ENCODE measurements around the gene GLMP.
"Not testable (repeated sequence)": the region's sequence is repeated elsewhere in the genome, so short reads cannot be mapped to it uniquely, and the experiment has no call there.

GLMP gene

GRCh38 chr1:156295391-156295947 is at the start of gene GLMP:
Gene GLMP, minus strand, starts transcription at chr1:156295679. Its CDS starts 34 bp downstream, at chr1:156295645.
- peak; percentile 71 for DNase-seq (ENCODE audit: low spot score)

DNA sequence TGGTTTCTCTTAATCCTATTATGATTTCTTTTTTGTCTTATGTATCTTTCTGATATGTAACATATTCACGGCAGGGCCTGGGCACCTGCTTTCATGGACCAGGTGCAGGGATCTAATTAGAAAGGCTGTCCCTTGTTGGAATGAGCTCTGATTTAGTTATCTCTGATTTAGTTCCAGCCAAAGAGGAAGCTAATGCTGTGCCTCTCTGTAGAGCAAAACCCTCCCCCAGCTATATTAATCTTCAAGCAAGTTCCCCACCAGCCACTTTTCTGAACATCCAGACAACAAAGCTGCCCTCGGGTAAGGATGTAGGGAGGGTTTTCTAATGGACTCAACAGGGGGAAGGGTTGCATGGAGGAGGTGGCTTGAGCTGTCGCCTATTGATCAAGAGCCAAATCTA is 48.9 kb upstream of the GLMP start:
- no peak for DNase-seq (ENCODE audit: low spot score)

GRCh38 chr1:156342166-156342955 is 46.9 kb upstream of the GLMP start:
- no peak for DNase-seq (ENCODE audit: low spot score)

DNA sequence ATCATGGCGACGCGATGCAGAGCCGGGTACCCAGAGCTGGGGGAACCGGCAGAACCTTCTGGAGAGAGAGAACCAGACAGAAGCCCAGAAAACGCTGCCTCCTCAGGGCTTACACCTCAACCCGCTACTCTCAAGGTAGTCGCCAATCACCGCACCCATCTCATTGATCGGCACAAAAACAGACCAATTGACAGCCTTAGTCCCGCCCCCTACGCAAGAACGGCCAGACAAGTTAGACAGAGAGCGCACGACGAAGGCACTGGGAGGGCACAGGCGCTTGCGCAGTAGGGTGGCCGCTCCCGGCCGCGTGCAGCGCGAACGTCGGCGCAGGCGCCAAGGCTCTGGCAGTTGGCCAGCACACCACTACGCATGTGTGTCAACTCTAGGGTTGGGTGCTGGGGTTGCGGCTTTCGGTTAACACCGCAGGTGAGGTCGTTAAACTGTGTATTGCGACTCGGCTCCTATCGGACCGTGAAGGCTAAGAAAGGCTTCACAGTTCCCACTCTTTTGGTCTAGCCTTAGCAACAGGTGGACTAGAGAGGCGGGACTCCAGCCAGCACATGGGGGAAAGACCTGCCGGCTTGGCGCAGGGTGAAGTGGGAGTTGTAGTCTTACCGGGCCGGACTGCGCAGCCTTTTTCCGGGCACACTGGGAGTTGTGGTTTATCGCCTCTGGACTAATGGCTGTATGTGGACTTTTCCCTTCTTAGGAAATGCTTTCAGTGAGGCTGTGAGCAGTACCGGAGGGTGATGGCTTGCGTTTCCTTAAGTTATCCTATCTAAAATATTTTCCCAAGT is 42.9 kb upstream of the GLMP start, which contains the start of the genes CCT3 and TSACC:
TSS of gene CCT3 (minus strand) at position 113 of the 797 bp plus-strand sequence. CDS start at position 5, 108 bp downstream.
TSS of gene TSACC (plus strand) at position 347 of the 797 bp plus-strand sequence. CDS start 1,232 bp downstream, outside the sequence.
- peak; percentile 97 for DNase-seq (ENCODE audit: low spot score)

- no peak for DNase-seq (ENCODE audit: low spot score)
These were observed 42.4 kb upstream of the GLMP start for GRCh38 chr1:156337888-156338179.

- DNase-seq (ENCODE audit: low spot score): no peak
These were observed 41.8 kb upstream of the GLMP start for GRCh38 chr1:156337052-156337887.

DNA sequence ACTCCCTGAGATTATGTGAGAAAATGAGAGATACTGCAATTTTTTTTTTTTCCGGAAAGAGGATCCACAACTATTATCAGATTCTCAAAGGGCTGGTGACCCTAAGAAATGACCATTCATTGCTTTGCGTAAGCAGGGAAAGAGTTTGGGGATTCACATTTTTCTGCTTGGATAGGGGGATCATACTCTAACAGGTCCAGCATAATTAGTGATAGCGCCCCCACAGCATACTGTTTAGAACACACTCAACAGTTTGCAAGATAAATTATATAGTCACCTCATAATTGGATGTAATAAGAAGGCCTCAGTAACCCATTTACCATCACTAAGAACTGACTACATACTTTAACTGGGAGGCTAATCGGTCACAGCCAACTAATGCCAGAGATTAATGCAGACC is 40.8 kb upstream of the GLMP start:
- no peak for DNase-seq (ENCODE audit: low spot score)

DNA sequence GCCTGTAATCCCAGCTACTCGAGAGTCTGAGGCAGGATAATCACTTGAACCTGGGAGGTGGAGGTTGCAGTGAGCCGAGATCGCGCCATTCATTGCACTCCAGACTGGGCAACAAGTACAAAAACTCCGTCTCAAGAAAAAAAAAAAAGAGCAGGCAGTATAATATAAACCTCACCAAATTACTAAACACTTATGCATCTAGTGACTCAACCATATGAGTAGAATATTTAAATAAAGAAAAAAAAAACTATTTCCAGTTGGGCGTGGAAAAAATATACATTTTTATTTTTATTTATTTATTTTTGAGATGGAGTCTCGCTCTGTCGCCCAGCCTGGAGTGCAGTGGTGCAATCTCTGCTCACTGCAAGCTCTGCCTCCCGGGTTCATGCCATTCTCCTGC is 27.7 kb upstream of the GLMP start:
- DNase-seq (ENCODE audit: low spot score): not testable (repeated sequence)

GRCh38 chr1:156320560-156320959 is 25.1 kb upstream of the GLMP start:
- no peak for DNase-seq (ENCODE audit: low spot score)

DNA sequence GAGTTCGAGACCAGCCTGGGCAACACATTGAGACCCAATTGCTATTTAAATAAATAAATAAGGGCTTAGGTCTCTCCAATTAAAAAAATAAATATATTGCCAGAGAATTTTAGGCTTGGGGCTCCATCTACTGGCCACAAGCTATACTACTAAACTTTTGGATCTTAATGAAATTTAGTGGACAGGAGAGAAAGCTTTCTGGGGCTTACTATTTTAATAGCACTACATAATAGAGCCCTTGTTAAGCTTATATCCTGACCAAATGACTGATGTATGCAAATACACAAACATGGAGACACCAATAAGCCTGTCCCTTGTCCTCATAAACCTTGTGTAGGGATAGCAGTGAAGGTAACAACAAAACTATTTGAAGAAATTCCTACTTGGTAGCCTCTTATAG is 24.2 kb upstream of the GLMP start:
- DNase-seq (ENCODE audit: low spot score): no peak

DNA sequence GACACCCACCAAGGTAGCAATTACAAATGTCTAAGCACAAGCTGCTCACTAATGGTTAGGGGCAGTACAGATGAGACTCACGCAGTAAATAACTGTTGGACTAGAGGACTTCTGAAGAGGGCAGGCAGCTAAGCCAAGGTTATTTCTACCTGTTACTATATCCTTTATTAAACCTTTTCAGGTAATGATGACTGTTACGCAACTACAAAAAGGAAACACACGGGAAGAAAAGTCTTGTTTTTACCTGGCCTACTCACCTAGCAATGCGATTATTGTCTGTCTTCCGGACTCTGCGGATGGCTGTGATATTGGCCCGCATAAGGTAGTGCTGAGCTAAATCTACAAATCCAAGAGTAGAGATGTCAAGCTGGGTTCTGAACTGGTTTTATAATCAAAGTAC is 21.4 kb upstream of the GLMP start:
- no peak for DNase-seq (ENCODE audit: low spot score)

DNA sequence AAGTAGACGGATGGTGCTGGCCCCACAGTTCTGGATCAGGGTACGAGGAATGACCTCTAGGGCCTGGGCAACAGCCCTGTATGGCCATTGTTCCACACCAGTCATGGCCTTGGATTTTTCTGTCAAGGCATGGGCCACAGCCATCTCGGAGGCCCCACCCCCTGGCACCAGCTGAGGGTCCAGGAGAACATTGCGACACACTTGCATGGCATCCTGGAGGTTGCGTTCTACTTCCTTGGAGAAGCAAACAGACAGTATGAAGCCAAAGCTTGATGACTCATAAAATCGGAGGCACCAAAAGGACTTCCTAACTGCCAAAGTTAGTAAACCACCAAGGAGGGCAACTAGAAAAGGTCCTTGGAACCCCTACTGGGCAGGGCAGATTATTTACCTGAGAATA is 15.5 kb upstream of the GLMP start:
- no peak for DNase-seq (ENCODE audit: low spot score)

GRCh38 chr1:156308078-156308477 is 12.6 kb upstream of the GLMP start:
- DNase-seq (ENCODE audit: low spot score): no peak

DNA sequence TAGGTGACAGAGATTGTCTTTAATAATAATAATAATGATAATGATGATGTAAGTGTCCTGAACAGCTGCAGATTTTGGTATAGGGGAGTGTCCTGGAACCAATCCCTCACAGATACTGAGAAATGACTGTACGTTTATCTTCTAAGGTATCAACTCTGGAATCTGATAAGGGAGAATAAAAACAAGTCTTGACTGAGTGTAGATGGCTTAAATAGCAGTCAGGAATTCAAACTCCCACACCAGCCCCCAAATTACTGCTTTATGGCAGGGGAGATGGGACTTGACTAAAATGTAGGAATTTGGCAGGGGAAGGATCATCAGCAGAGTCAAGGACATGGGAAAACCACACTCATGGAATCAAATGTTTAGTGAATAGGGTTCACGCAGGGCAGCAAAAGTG is 9.7 kb upstream of the GLMP start:
- DNase-seq (ENCODE audit: low spot score): no peak

- DNase-seq (ENCODE audit: low spot score): no peak
These were observed 7.8 kb upstream of the GLMP start for GRCh38 chr1:156303241-156303640.

GRCh38 chr1:156298852-156299357 is 3.4 kb upstream of the GLMP start, which contains the start of gene VHLL:
Gene VHLL, minus strand, starts transcription at chr1:156299307. Its CDS starts 118 bp downstream, at chr1:156299189.
- no peak for DNase-seq (ENCODE audit: low spot score)

DNA sequence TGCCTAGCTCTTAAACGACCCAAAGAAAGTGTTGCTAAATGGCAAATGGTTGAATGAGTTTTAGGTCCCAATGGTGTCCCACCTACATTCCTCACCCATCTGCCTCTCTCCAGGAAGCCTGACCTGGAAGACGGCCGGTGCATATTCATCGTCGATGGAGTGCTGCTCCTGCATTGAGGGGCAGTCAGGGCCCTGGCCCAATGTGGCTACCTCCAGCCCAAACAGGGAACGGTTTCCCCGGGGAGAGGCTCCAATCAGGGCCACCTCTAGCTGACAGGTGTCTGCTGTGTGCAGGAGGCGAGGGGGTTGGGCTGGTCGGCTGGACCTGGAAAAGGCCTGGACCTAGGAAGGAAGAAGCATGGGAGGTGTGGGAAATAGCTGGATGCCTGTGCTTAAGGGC is 1.6 kb downstream of the GLMP start:
- DNase-seq (ENCODE audit: low spot score): no peak

DNA sequence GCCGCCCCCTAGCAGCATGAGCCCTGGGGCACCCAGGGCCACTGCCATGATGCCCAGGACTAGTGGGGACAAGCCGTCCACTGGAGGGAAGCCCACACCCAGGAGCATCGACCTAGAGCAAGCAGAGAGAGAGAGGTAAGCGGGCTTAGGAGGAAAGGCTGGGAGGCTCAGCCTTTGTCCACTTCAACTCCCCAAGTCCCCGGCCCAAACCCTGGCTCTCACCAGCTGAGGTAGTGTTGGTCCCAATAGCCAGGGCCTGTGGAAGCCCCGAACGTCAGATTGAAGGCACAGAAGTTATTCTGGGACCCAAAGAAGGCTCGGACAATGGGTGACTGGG is 2.4 kb downstream of the GLMP start:
- no peak for DNase-seq (ENCODE audit: low spot score)

DNA sequence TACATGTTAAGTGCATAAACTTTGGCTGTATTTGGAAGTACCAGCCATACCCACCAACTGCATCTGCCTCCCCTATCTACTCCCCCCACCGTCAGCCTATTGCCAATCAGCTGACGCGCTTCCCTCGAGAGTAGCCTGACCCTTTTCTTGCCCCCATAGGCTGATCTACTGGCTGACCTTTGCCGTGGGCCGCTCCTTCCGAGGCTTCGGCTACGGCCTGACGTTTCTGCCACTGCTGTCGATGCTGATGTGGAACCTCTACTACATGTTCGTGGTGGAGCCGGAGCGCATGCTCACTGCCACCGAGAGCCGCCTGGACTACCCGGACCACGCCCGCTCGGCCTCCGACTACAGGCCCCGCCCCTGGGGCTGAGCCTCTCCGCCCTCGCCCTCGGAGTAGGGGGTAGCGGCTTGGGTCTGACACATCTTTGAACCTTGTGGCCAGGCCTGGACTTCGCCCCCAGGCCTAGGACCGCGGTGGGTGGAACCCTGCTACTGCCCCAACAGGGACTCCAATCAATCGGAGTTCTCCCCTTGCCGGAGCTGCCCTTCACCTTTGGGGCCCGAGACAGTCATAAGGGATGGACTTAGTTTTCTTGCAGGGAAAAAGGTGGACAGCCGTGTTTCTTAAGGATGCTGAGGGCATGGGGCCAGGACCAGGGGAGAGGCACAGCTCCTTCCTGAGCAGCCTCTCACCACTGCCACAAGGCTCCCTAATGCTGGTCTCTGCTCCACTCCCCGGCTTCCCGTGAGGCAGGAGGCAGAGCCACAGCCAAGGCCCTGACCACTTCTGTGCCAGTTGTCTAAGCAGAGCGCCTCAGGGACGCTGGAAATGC is 4.0 kb downstream of the GLMP start:
- peak; percentile 93 for DNase-seq (ENCODE audit: low spot score)

DNA sequence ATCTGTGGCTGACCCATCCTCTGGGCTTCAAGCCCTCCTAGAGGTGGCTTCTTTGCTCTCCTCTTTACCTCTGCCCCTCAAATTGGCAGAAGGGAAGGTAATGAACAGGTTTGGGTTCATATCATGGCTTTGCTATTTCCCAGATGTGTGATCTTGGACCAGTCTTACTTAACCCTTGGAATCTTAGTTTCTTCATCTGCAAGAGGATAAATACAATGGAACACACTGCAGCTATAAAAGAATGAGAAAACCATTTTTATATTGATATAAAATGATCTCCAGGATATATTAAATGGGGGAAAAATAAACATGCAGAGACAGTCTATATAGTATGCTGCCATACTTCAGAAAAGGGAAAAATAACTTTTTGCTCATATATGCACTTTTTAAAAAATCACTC is 5.6 kb downstream of the GLMP start:
- DNase-seq (ENCODE audit: low spot score): no peak

- no peak for DNase-seq (ENCODE audit: low spot score)
These were observed 9.4 kb downstream of the GLMP start for GRCh38 chr1:156286061-156286460.
